HepG2 (cell line): ENCODE data around the gene AGRP. TPM values are rescaled to one million over a fixed set of nuclear protein-coding genes. Genes with fewer than 3 reads are reported as not detected.

ENCODE experiments used
- EEA1 ChIP-seq: sonication (generic); formaldehyde crosslinking; IDR thresholded peaks from 2 replicates; pipeline ENCODE4 v1.5.1; 2020; ENCODE audit warnings: mild to moderate bottlenecking, missing genetic modification reagents, borderline replicate concordance
- FOXO1 ChIP-seq: sonication (generic); formaldehyde crosslinking; IDR thresholded peaks from 2 replicates; pipeline ENCODE4 v1.4.0; 2020; ENCODE audit warnings: missing genetic modification reagents
- GPN1 ChIP-seq: sonication (generic); formaldehyde crosslinking; IDR thresholded peaks from 2 replicates; pipeline ENCODE4 v1.5.1; 2020; ENCODE audit warnings: missing genetic modification reagents, borderline replicate concordance
- KDM3A ChIP-seq: IDR thresholded peaks from 2 replicates; pipeline ENCODE4 v1.6.1; 2018; ENCODE audit warnings: low read depth, missing compliant biosample characterization
- NCOA1 ChIP-seq: sonication (generic); formaldehyde crosslinking; IDR thresholded peaks from 2 replicates; pipeline ENCODE4 v1.9.0; 2021; ENCODE audit warnings: missing genetic modification reagents
- NCOA2 ChIP-seq: sonication (generic); formaldehyde crosslinking; IDR thresholded peaks from 2 replicates; pipeline ENCODE4 v1.8.0; 2022; ENCODE audit warnings: inconsistent platforms
- TFDP2 ChIP-seq: sonication (generic); formaldehyde crosslinking; IDR thresholded peaks from 2 replicates; pipeline ENCODE4 v1.4.0; 2020; ENCODE audit warnings: missing genetic modification reagents
- XRCC5 ChIP-seq: fragments of 200-400 bp; formaldehyde crosslinking; optimal IDR thresholded peaks from 2 replicates; pipeline ENCODE3; 2017; ENCODE audit warnings: mild to moderate bottlenecking, low read length
- ZBTB10 ChIP-seq: sonication (generic); formaldehyde crosslinking; IDR thresholded peaks from 2 replicates; pipeline ENCODE4 v1.4.0; 2020; ENCODE audit warnings: missing genetic modification reagents, borderline replicate concordance
- ZBTB3 ChIP-seq: sonication (generic); formaldehyde crosslinking; IDR thresholded peaks from 2 replicates; pipeline ENCODE4 v1.4.0; 2020; ENCODE audit warnings: low read depth, mild to moderate bottlenecking, moderate library complexity, missing genetic modification reagents, borderline replicate concordance
- ZBTB33 ChIP-seq: sonication (generic); formaldehyde crosslinking; IDR thresholded peaks from 2 replicates; pipeline ENCODE4 v1.4.0; 2020; ENCODE audit warnings: missing genetic modification reagents
- ZBTB49 ChIP-seq: sonication (generic); formaldehyde crosslinking; IDR thresholded peaks from 2 replicates; pipeline ENCODE4 v1.4.0; 2020; ENCODE audit warnings: missing genetic modification reagents, borderline replicate concordance
- ZNF350 ChIP-seq: sonication (generic); formaldehyde crosslinking; IDR thresholded peaks from 2 replicates; pipeline ENCODE4 v1.4.0; 2020; ENCODE audit warnings: mild to moderate bottlenecking, low read depth, missing genetic modification reagents, borderline replicate concordance
- ZNF574 ChIP-seq: sonication (generic); formaldehyde crosslinking; IDR thresholded peaks from 2 replicates; pipeline ENCODE4 v1.4.0; 2020; ENCODE audit warnings: missing genetic modification reagents
- ZNF740 ChIP-seq: sonication (generic); formaldehyde crosslinking; IDR thresholded peaks from 2 replicates; pipeline ENCODE4 v1.4.0; 2020; ENCODE audit warnings: missing genetic modification reagents
- polyA plus RNA-seq, 8 experiments: library from polyadenylated mRNA; depleted of rRNA in 3 of 8; stranded (reverse) in 7 of 8; unstranded in 1 of 8; fragments of >200 nt; fragmentation: Illumina TruSeq in 4 of 8; extraction: Trizol in 4 of 8; gene quantifications; 2 replicates each; pipeline versions ENCODE4 v1.2.1 to v1.2.3, GENCODE V29; 2011 to 2016; ENCODE audit warnings: low read depth in 4 of 8, missing spikeins in 1 of 8, mixed read lengths in 1 of 8; ENCODE audit not compliant: insufficient read depth in 1 of 8
- total RNA-seq, 5 experiments: library from RNA; depleted of rRNA; stranded (reverse); fragments of >200 nt; fragmentation: Illumina TruSeq; extraction: Trizol; gene quantifications; 2 replicates each; pipeline ENCODE4 v1.2.3, GENCODE V29; 2016; ENCODE audit warnings: low read depth in 1 of 5

AGRP gene
- total and polyA plus RNA-seq, 2 of the 13 experiments (the other 11 are each of a cell fraction or from before 2014, with no cell fraction given) = not detected

GRCh38 chr16:67528222-67528869, 45.0 kb upstream of the AGRP start, which contains the start of gene RIPOR1 (continued):
- TF ChIP-seq ZNF740 (CRISPR knock-in tag) (no peak), KDM3A (CRISPR knock-in tag) (peak; percentile 65; the same call in 1 of the 2 replicates), NCOA1 (CRISPR knock-in tag) (no peak), ZBTB33 (CRISPR knock-in tag) (no peak), XRCC5 (peak; percentile 19), NCOA2 (CRISPR knock-in tag) (0 out of 2 replicates have a peak, but pooled peaks have one; percentile 8), ZNF574 (CRISPR knock-in tag) (peak; percentile 23; the same call in 1 of the 2 replicates), GPN1 (CRISPR knock-in tag) (0 out of 2 replicates have a peak, but pooled peaks have one; percentile 19), EEA1 (CRISPR knock-in tag) (0 out of 2 replicates have a peak, but pooled peaks have one; percentile 70), ZBTB3 (CRISPR knock-in tag) (no peak), ZNF350 (CRISPR knock-in tag) (peak; percentile 63; the same call in 1 of the 2 replicates), TFDP2 (CRISPR knock-in tag) (no peak), ZBTB49 (CRISPR knock-in tag) (peak; percentile 23; the same call in 1 of the 2 replicates), ZBTB10 (CRISPR knock-in tag) (peak; percentile 11; the same call in 1 of the 2 replicates), FOXO1 (CRISPR knock-in tag) (0 out of 2 replicates have a peak, but pooled peaks have one; percentile 4)
